ENCODE measurements around the gene KRTAP10-6. TPM values are rescaled to one million over a fixed set of nuclear protein-coding genes. Genes with fewer than 3 reads are reported as not detected.
"Not testable (repeated sequence)": the region's sequence is repeated elsewhere in the genome, so short reads cannot be mapped to it uniquely, and the experiment has no call there.

KRTAP10-6 gene
- total RNA-seq, 1 experiment from 2014 or later = not detected

- no peak overlapping the region for H3K4me3 ChIP-seq
- no peaks in the 10 kb centered on the region for H3K36me3 ChIP-seq
- no peak overlapping the region for H3K27ac ChIP-seq
- no peaks in the 10 kb centered on the region for H3K4me1 ChIP-seq
- DNase-seq = no peak
- no peaks in the 10 kb centered on the region for H3K27me3 ChIP-seq
- H3K9me3 ChIP-seq (replicated peaks) = no peaks in the 10 kb centered on the region
Measured at GRCh38 chr21:44569861-44570517, 22.3 kb downstream of the KRTAP10-6 start.

- no peaks in the 10 kb centered on the region for H3K4me1 ChIP-seq
- no peaks in the 10 kb centered on the region for H3K36me3 ChIP-seq
- H3K4me3 ChIP-seq = no peak overlapping the region
- H3K27ac ChIP-seq = no peak overlapping the region
- DNase-seq = no peak
- H3K27me3 ChIP-seq = no peaks in the 10 kb centered on the region
- no peaks in the 10 kb centered on the region for H3K9me3 ChIP-seq (replicated peaks)
Measured at GRCh38 chr21:44568667-44569556, 23.4 kb downstream of the KRTAP10-6 start.

GRCh38 chr21:44568261-44568660 lies 24.0 kb downstream of the KRTAP10-6 start:
- no peaks in the 10 kb centered on the region for H3K36me3 ChIP-seq
- DNase-seq = no peak
- H3K27ac ChIP-seq = no peak overlapping the region
- no peaks in the 10 kb centered on the region for H3K27me3 ChIP-seq
- H3K4me1 ChIP-seq = no peaks in the 10 kb centered on the region
- no peak overlapping the region for H3K4me3 ChIP-seq
- no peaks in the 10 kb centered on the region for H3K9me3 ChIP-seq (replicated peaks)

GRCh38 chr21:44567481-44568171 lies 24.7 kb downstream of the KRTAP10-6 start:
- Histone ChIP-seq H3K36me3 (no peaks in the 10 kb centered on the region), H3K9me3 (replicated peaks) (no peaks in the 10 kb centered on the region), H3K4me1 (no peaks in the 10 kb centered on the region), H3K27me3 (no peaks in the 10 kb centered on the region), H3K4me3 (no peak overlapping the region), H3K27ac (no peak overlapping the region)
- DNase-seq = no peak

- H3K4me1 ChIP-seq = no peaks in the 10 kb centered on the region
- no peaks in the 10 kb centered on the region for H3K9me3 ChIP-seq (replicated peaks)
- H3K27me3 ChIP-seq = no peaks in the 10 kb centered on the region
- no peaks in the 10 kb centered on the region for H3K36me3 ChIP-seq
- no peak overlapping the region for H3K4me3 ChIP-seq
- H3K27ac ChIP-seq = no peak overlapping the region
- no peak for DNase-seq
Measured at GRCh38 chr21:44566403-44566802, 25.9 kb downstream of the KRTAP10-6 start.

GRCh38 chr21:44564886-44565598 lies 27.3 kb downstream of the KRTAP10-6 start:
- no peaks in the 10 kb centered on the region for H3K27me3 ChIP-seq
- no peak for DNase-seq
- no peaks in the 10 kb centered on the region for H3K4me1 ChIP-seq
- no peak overlapping the region for H3K27ac ChIP-seq
- no peaks in the 10 kb centered on the region for H3K9me3 ChIP-seq (replicated peaks)
- H3K4me3 ChIP-seq = no peak overlapping the region
- H3K36me3 ChIP-seq = no peaks in the 10 kb centered on the region

- H3K36me3 ChIP-seq = no peaks in the 10 kb centered on the region
- H3K4me3 ChIP-seq = no peak overlapping the region
Measured at GRCh38 chr21:44564099-44564498, 28.2 kb downstream of the KRTAP10-6 start.

GRCh38 chr21:44558695-44559094 lies 33.6 kb downstream of the KRTAP10-6 start, which contains the start of gene KRTAP10-3:
TSS of gene KRTAP10-3 (minus strand) at chr21:44558795. CDS start at chr21:44558715, 80 bp downstream.
- Histone ChIP-seq H3K4me3 (no peak within 1 kb of the TSS), H3K36me3 (no peaks in the 10 kb centered on the region), H3K27ac (no peak within 1 kb of the TSS), H3K4me1 (no peaks in the 10 kb centered on the region), H3K27me3 (0 out of 2 replicates have a peak, but pooled peaks cover 3% of the 10 kb centered on the region), H3K9me3 (replicated peaks) (no peaks in the 10 kb centered on the region)
- DNase-seq = no peak

More at GRCh38 chr21:44564099-44564498, 28.2 kb downstream of the KRTAP10-6 start:
- no peak for DNase-seq
- no peaks in the 10 kb centered on the region for H3K27me3 ChIP-seq
- H3K9me3 ChIP-seq (replicated peaks) = no peaks in the 10 kb centered on the region
- H3K27ac ChIP-seq = no peak overlapping the region
- H3K4me1 ChIP-seq = no peaks in the 10 kb centered on the region

GRCh38 chr21:44558329-44558675 lies 34.0 kb downstream of the KRTAP10-6 start:
- not testable (repeated sequence) for H3K36me3 ChIP-seq; H3K27me3 ChIP-seq; H3K4me1 ChIP-seq; DNase-seq; H3K27ac ChIP-seq; H3K4me3 ChIP-seq; H3K9me3 ChIP-seq (replicated peaks)

- Histone ChIP-seq H3K4me1 (no peaks in the 10 kb centered on the region), H3K27me3 (0 out of 2 replicates have a peak, but pooled peaks cover 3% of the 10 kb centered on the region), H3K9me3 (replicated peaks) (no peaks in the 10 kb centered on the region), H3K27ac (no peak overlapping the region), H3K36me3 (no peaks in the 10 kb centered on the region), H3K4me3 (no peak overlapping the region)
- no peak for DNase-seq
Measured at GRCh38 chr21:44557491-44558328, 34.6 kb downstream of the KRTAP10-6 start.

- no peaks in the 10 kb centered on the region for H3K4me1 ChIP-seq
- H3K36me3 ChIP-seq = no peaks in the 10 kb centered on the region
- no peak overlapping the region for H3K4me3 ChIP-seq
- DNase-seq = no peak
- 0 out of 2 replicates have a peak, but pooled peaks cover 3% of the 10 kb centered on the region for H3K27me3 ChIP-seq
- no peaks in the 10 kb centered on the region for H3K9me3 ChIP-seq (replicated peaks)
- no peak overlapping the region for H3K27ac ChIP-seq
Measured at GRCh38 chr21:44556879-44557278, 35.4 kb downstream of the KRTAP10-6 start.

GRCh38 chr21:44555200-44555875 lies 37.0 kb downstream of the KRTAP10-6 start:
- H3K9me3 ChIP-seq (replicated peaks) = no peaks in the 10 kb centered on the region
- no peak overlapping the region for H3K4me3 ChIP-seq
- no peaks in the 10 kb centered on the region for H3K4me1 ChIP-seq
- DNase-seq = no peak
- 0 out of 2 replicates have a peak, but pooled peaks cover 3% of the 10 kb centered on the region for H3K27me3 ChIP-seq
- no peak overlapping the region for H3K27ac ChIP-seq
- H3K36me3 ChIP-seq = no peaks in the 10 kb centered on the region

- no peak for DNase-seq
- no peaks in the 10 kb centered on the region for H3K36me3 ChIP-seq
- H3K9me3 ChIP-seq (replicated peaks) = no peaks in the 10 kb centered on the region
- no peak overlapping the region for H3K27ac ChIP-seq
- H3K4me1 ChIP-seq = no peaks in the 10 kb centered on the region
- H3K4me3 ChIP-seq = no peak overlapping the region
- H3K27me3 ChIP-seq = 0 out of 2 replicates have a peak, but pooled peaks cover 3% of the 10 kb centered on the region
Measured at GRCh38 chr21:44552681-44553080, 39.6 kb downstream of the KRTAP10-6 start.
